PFSK-1 (cell line): ENCODE results near the gene APOBEC3G.

ENCODE experiments used
- SIN3A ChIP-seq: IDR thresholded peaks from 2 replicates; pipeline ENCODE4 v1.6.1; 2012; ENCODE audit warnings: mild to moderate bottlenecking, low read length, moderate library complexity, borderline replicate concordance; ENCODE audit not compliant: insufficient read depth
- TAF1 ChIP-seq: IDR thresholded peaks from 2 replicates; pipeline ENCODE4 v1.6.1; 2012; ENCODE audit warnings: low read length, control low read depth, borderline replicate concordance; ENCODE audit not compliant: insufficient read depth
- TF ChIP-seq, protein P1 (sequence below), 2 experiments: IDR thresholded peaks; 2 replicates each; pipeline versions ENCODE4 v1.6.1 to v1.8.0; 2011 to 2012; ENCODE audit warnings: low read depth in 2 of 2, low read length in 2 of 2, control low read depth in 1 of 2, inconsistent platforms in 1 of 2, mild to moderate bottlenecking in 1 of 2, moderate library complexity in 1 of 2; ENCODE audit not compliant: insufficient read depth in 1 of 2

DNA sequence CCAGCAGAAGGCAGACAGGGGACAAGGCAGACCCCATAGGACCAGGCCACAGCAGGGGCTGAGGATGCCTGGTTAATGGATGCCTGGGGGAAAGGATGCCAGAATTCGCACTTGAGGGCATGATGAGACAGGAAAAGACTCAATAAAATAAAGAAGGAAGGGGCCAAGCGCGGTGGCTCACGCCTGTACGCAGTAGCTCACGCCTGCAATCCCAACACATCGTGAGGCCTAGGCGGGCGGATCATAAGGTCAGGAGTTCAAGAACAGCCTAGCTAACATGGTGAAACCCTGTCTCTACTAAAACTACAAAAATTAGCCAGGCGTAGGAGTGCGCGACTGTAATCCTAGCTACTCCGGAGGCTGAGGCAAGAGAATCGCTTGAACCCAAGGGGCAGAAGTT, 46.4 kb upstream of the APOBEC3G start:
- TF ChIP-seq TAF1 (no peak), SIN3A (no peak)
- TF ChIP-seq, protein P1, sequence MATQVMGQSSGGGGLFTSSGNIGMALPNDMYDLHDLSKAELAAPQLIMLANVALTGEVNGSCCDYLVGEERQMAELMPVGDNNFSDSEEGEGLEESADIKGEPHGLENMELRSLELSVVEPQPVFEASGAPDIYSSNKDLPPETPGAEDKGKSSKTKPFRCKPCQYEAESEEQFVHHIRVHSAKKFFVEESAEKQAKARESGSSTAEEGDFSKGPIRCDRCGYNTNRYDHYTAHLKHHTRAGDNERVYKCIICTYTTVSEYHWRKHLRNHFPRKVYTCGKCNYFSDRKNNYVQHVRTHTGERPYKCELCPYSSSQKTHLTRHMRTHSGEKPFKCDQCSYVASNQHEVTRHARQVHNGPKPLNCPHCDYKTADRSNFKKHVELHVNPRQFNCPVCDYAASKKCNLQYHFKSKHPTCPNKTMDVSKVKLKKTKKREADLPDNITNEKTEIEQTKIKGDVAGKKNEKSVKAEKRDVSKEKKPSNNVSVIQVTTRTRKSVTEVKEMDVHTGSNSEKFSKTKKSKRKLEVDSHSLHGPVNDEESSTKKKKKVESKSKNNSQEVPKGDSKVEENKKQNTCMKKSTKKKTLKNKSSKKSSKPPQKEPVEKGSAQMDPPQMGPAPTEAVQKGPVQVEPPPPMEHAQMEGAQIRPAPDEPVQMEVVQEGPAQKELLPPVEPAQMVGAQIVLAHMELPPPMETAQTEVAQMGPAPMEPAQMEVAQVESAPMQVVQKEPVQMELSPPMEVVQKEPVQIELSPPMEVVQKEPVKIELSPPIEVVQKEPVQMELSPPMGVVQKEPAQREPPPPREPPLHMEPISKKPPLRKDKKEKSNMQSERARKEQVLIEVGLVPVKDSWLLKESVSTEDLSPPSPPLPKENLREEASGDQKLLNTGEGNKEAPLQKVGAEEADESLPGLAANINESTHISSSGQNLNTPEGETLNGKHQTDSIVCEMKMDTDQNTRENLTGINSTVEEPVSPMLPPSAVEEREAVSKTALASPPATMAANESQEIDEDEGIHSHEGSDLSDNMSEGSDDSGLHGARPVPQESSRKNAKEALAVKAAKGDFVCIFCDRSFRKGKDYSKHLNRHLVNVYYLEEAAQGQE (IDR thresholded peaks at IDR 0.05; ENCODE audit: insufficient read depth in 1 of 2, low read depth in 2 of 2, low read length in 2 of 2): no peak
